ENCODE data around the gene TCOF1. TPM values are rescaled to one million over a fixed set of nuclear protein-coding genes. Genes with fewer than 3 reads are reported as not detected.

Gene TCOF1
- total RNA-seq, 2 experiments from 2014 or later: 79.0 to 81.3 TPM

DNA sequence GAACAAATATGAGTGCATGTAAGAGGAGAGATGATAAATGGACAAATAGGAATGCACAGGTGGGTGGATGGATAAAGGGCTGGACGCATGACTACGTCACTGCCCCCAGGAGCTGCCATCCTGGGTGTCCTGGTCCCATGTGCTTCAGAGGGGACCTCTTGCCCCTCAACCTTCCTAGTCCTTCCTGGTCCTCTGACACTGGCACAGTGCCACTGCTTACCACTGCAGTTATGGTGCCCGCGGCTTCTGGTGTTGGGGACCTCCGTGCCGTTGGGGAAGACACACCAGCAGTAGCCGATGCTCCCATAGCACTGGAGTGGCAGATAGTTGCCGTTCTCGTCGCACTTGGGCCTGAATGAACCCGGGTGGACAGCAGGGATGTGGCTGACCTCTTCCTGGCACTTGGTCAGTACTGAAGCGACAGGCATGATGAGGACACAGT is 45.4 kb downstream of the TCOF1 start:
- ChIA-PET POLR2A (interaction anchor here (0.9 to 1.1 kb wide), 2 partner anchors 8 to 10 kb away, joined by 3 to 4 read pairs; partner anchors contain the start of gene CD74), CTCF (interaction anchor here (0.5 to 1.1 kb wide), 2 partner anchors 241 to 298 kb away, joined by 3 read pairs; no protein-coding TSS in a partner anchor)
- Mint-ChIP-seq H3K36me3 (ENCODE audit: low read depth) (peaks cover 53% of the 10 kb centered on the region), H3K4me1 (ENCODE audit: low read depth) (no peaks in the 10 kb centered on the region), H3K27ac (no peak overlapping the region), H3K4me3 (no peak overlapping the region), H3K9me3 (ENCODE audit: insufficient read depth) (no peaks in the 10 kb centered on the region), H3K27me3 (ENCODE audit: low read depth) (no peaks in the 10 kb centered on the region)
- DNase-seq: no peak
- ATAC-seq: no peak

DNA sequence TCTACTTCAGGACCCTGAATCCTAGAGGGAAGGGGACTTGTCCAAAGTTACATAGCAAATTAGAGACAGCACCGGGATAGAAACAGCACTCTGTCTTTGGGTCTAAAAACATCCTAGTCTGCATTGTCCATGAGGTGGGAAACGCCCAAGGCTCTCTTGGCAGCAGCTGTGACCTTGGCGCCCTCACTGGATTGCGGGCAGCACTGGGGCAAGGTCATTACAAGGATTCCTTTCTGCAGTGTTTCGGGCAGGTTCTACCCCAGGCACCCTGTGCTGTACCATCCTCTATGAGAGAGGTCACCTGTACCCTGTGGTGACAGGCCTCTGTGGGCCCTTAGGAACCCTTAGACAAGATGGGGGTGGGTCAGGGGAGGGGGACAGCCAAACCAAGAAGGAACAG is 46.6 kb downstream of the TCOF1 start:
- DNase-seq: no peak
- Mint-ChIP-seq H3K9me3 (ENCODE audit: insufficient read depth) (no peaks in the 10 kb centered on the region), H3K4me3 (no peak overlapping the region), H3K27me3 (ENCODE audit: low read depth) (no peaks in the 10 kb centered on the region), H3K36me3 (ENCODE audit: low read depth) (peaks cover 49% of the 10 kb centered on the region), H3K4me1 (ENCODE audit: low read depth) (peaks cover 10% of the 10 kb centered on the region), H3K27ac (no peak overlapping the region)
- ChIA-PET CTCF (no interaction called here), POLR2A (interaction anchor here (0.9 kb wide), 1 partner anchor 9 kb away, joined by 4 read pairs; no protein-coding TSS in a partner anchor)
- no peak for ATAC-seq

DNA sequence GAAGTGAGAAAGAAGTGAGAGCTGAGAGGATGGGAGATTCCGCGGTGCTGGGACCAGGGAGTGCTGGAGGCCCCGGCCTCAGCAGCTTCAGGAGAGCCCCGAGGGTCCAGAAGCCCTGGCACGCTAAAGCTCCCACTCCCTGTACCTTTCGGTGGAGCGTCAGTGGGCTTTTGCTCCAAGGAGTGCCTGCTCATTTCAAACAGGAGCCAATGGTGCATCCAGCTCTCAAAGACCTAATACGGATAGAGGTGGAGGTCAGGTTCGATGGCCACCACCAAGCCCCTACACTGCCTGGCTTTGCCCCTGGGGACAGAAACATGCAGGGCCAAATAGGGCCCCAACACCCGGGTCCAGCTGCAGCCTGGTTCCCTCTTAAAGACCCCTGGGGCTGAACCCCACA is 47.0 kb downstream of the TCOF1 start:
- peaks cover 10% of the 10 kb centered on the region for H3K4me1 Mint-ChIP-seq (ENCODE audit: low read depth)
- no peaks in the 10 kb centered on the region for H3K27me3 Mint-ChIP-seq (ENCODE audit: low read depth)
- H3K4me3 Mint-ChIP-seq: no peak overlapping the region
- H3K27ac Mint-ChIP-seq: no peak overlapping the region
- DNase-seq (no peak), ATAC-seq (no peak)
- peaks cover 48% of the 10 kb centered on the region for H3K36me3 Mint-ChIP-seq (ENCODE audit: low read depth)
- ChIA-PET POLR2A (interaction anchor here (1.0 to 1.2 kb wide), 2 partner anchors 8 to 18 kb away, joined by 4 to 6 read pairs; no protein-coding TSS in a partner anchor), CTCF (no interaction called here)
- no peaks in the 10 kb centered on the region for H3K9me3 Mint-ChIP-seq (ENCODE audit: insufficient read depth)

DNA sequence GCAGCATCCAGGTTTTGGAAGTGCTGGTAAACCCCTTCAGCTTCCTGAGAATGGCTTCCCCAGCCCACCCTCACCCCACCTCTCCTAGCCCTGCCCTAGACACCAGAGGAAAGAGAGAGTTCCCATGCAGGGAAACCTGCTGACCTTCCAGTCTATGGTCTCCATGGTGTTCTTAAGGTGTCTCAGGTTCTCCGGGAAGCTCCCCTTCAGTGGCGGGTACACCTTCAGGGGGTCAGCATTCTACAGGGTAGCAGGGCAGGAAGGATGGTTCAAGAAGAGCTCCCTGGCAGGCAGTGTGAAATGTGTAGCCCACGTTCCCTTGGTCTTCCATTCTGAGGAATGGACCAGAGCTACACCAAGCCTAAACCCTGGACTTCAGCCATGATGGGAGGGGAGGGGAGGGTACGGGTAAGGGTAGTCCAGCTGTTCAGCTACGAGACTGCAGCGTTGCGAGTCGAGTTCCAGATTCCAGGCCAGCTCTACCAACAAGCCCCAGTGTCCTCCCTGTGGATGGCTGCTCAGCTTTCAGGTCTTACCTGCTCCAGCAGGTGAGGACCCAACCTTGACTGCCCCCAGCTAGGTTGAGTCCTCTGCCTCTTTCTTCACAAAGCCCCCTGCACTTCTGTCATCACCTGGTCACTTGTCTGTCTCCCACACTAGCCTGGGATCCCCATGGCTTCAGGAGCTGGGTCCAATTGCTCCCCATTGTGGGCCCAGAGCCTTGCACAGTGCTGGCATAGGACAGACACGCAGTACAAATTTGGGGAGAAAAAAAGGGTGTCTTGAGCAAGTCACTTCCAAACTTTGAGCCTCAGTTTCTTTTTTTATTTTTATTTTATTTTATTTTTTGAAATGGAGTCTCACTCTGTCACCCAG is 47.7 kb downstream of the TCOF1 start:
- no peak overlapping the region for H3K27ac Mint-ChIP-seq
- H3K27me3 Mint-ChIP-seq (ENCODE audit: low read depth): no peaks in the 10 kb centered on the region
- ChIA-PET POLR2A (interaction anchor here (0.8 to 1.3 kb wide), 4 partner anchors 9 to 18 kb away, joined by 4 to 6 read pairs (median 4); no protein-coding TSS in a partner anchor), CTCF (interaction anchor here (1.4 kb wide), 1 partner anchor 31 kb away, joined by 4 read pairs; no protein-coding TSS in a partner anchor)
- H3K4me1 Mint-ChIP-seq (ENCODE audit: low read depth): peaks cover 17% of the 10 kb centered on the region
- H3K36me3 Mint-ChIP-seq (ENCODE audit: low read depth): peaks cover 48% of the 10 kb centered on the region
- ATAC-seq (no peak), DNase-seq (no peak)
- H3K4me3 Mint-ChIP-seq: no peak overlapping the region
- H3K9me3 Mint-ChIP-seq (ENCODE audit: insufficient read depth): no peaks in the 10 kb centered on the region

DNA sequence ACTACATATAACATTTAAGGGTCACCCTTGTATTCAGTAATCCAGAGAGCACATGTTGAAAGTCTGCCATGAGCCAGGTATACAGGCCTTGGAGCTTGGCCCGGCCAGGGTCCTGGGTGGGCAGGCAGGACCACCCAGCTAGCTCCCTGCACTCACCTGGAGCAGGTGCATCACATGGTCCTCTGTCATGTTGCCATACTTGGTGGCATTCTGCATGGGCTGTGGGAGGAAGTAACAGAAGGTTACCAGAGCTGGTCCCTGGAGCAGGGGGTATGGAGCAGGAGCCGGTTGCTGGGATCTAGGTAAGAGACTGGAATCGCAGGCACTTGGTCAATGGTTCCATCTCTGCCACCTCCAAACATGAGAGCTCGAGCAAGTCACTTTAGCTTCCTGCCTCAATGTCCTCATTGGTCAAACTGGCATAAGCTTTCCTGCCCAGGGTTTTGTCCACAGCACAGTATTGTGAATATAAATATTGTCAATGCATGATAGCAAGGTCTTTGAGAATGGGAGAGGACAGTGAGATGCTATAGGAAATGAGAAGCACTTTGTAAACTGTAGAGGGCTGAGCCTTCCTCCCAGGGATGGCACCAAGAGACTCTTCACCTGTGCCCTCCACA is 48.7 kb downstream of the TCOF1 start:
- H3K4me1 Mint-ChIP-seq (ENCODE audit: low read depth): peaks cover 27% of the 10 kb centered on the region
- H3K27ac Mint-ChIP-seq: no peak overlapping the region
- no peaks in the 10 kb centered on the region for H3K27me3 Mint-ChIP-seq (ENCODE audit: low read depth)
- H3K4me3 Mint-ChIP-seq: no peak overlapping the region
- CTCF ChIA-PET: interaction anchor here (1.4 kb wide), 1 partner anchor 30 kb away, joined by 4 read pairs; no protein-coding TSS in a partner anchor
- H3K36me3 Mint-ChIP-seq (ENCODE audit: low read depth): peaks cover 47% of the 10 kb centered on the region
- POLR2A ChIA-PET: interaction anchor here (0.8 to 1.3 kb wide), 3 partner anchors 9 to 19 kb away, joined by 4 read pairs; no protein-coding TSS in a partner anchor
- H3K9me3 Mint-ChIP-seq (ENCODE audit: insufficient read depth): no peaks in the 10 kb centered on the region
- DNase-seq (no peak), ATAC-seq (no peak)

DNA sequence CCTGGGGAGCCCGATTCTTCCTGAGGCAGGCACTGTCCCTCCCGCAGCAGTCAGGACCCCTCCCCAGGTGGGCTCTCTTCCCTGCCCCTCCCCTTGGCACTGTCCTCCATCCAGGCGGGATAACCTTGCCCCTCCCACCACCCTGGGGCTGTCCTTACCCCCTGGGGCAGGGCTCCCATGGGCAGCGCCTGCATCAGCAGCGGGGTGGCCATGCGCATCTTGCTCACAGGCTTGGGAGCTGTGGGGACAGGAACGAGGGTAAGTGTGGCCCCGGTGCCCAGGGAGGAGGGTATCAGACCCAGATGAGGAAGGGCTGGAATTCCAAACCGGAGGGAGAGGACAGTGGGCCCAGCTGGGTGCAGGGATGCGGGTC is 49.2 kb downstream of the TCOF1 start:
- ChIA-PET CTCF (no interaction called here), POLR2A (no interaction called here)
- H3K4me3 Mint-ChIP-seq: no peak overlapping the region
- ATAC-seq (no peak), DNase-seq (no peak)
- H3K36me3 Mint-ChIP-seq (ENCODE audit: low read depth): peaks cover 44% of the 10 kb centered on the region
- no peaks in the 10 kb centered on the region for H3K27me3 Mint-ChIP-seq (ENCODE audit: low read depth)
- H3K4me1 Mint-ChIP-seq (ENCODE audit: low read depth): peaks cover 29% of the 10 kb centered on the region
- peak overlapping the region; percentile 34 for H3K27ac Mint-ChIP-seq
- H3K9me3 Mint-ChIP-seq (ENCODE audit: insufficient read depth): no peaks in the 10 kb centered on the region

DNA sequence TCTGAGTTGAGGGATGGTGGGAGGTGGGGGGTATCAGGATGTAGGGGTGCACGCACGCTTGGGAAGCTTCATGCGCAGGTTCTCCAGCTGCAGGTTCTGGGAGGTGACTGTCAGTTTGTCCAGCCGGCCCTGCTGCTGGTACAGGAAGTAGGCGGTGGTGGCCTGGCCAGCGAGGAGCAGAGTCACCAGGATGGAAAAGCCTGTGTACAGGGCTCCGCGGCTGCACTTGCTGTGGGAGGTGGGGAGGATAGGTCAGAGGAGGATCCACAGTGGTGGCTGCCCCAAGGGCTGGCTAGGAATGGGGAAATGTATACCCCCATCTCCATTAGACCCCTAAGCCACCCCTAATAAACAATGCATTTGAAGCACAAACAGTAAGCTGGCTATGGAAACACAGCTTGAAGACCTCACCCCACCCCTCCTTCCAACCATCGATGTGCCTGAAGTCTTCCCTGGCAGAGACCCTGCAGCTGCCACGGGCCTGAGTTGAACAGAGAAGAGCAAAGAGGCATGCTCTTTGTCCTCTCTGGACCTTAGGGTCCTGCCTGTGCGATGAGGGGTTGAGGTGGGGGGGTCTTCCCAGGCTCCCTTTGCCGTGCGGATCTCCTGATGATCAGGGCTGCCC is 49.7 kb downstream of the TCOF1 start:
- no peak for ATAC-seq
- Mint-ChIP-seq H3K9me3 (ENCODE audit: insufficient read depth) (no peaks in the 10 kb centered on the region), H3K27me3 (ENCODE audit: low read depth) (no peaks in the 10 kb centered on the region), H3K4me3 (no peak overlapping the region), H3K27ac (peak overlapping the region; percentile 34), H3K36me3 (ENCODE audit: low read depth) (peaks cover 44% of the 10 kb centered on the region), H3K4me1 (ENCODE audit: low read depth) (peaks cover 29% of the 10 kb centered on the region)
- POLR2A ChIA-PET: no interaction called here
- CTCF ChIA-PET: no interaction called here
- no peak for DNase-seq

DNA sequence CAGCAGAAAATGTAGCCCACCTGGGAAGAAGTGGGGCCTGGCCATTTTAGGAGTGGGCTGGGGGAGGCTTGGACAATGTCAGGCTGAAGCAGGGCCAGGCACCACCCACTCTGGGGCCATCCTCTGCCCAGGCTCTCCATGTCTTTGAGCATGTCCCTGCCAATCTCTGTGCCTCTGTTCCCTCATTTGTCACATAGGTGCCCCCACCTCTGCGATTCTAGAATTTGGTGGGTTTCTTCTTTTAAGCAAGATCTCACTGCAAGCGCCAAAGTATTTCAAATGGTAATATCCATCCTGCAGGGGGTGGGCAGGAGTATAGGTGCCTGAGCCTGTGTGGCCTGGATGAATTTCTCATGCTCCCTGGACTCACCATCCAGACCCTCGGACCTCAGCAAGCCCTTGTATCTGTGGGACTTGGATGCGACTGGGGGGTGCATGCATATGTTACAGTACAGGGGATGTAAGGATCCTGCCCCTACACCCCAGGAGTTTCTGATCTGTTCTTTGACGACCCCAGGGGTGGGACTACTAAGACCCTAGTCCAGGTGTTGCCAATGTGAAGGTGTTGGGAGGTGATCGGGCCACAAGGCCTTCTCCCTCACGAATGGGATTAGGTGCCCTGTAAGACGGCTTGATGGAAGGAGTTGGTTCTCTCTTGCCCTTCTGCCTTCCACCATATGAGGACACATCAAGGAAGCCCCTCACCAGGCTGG is 50.9 kb downstream of the TCOF1 start:
- Mint-ChIP-seq H3K9me3 (ENCODE audit: insufficient read depth) (no peaks in the 10 kb centered on the region), H3K4me3 (no peak overlapping the region), H3K27me3 (ENCODE audit: low read depth) (no peaks in the 10 kb centered on the region), H3K27ac (peak overlapping the region; percentile 61), H3K4me1 (ENCODE audit: low read depth) (peaks cover 40% of the 10 kb centered on the region), H3K36me3 (ENCODE audit: low read depth) (peaks cover 36% of the 10 kb centered on the region)
- ATAC-seq (no peak), DNase-seq (no peak)
- POLR2A ChIA-PET: interaction anchor here (5.4 kb wide), 1 partner anchor 11 kb away, joined by 70 read pairs; no protein-coding TSS in a partner anchor
- CTCF ChIA-PET: interaction anchor here (3.3 kb wide), 1 partner anchor 27 kb away, joined by 25 read pairs; no protein-coding TSS in a partner anchor

DNA sequence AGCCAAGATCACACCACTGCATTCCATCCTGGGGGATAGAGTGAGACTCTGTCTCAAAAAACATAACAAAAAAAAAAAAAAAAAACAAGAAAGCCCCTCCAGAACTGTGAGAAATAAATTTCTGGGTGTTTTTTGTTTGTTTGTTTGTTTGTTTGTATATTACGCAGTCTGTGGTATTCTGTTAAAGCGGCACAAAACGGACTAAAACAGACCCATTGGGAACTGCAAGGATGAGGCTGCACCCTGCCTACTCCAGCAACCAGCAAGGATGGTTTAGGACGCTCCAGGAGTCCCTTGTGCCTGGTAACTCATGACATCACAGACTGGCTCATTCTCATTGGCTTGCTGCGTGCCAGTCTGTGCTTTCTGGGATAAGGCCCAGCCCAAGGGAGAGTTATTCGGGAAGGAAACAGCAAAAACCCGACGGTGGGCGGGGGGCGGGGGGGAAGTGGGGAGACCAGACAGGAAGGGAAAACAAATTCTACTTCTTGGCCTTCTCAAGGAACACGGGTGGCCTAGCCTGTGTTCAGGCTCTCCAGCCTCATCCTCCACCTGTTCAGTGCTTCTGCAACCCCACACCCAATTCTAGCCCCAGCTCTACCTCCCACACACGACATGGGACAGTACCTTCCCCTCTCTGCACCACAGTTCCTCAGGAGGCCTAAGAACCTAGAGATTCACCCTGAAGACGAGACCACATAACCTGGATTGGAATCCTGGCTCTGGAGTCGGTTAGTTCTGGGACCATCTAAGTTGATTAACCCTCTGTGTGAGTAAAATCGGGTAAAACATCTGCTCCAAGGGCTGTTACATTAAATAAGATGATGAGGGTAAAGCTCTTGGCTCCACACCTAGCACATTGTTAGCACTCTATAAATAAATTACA is 52.4 kb downstream of the TCOF1 start:
- H3K9me3 Mint-ChIP-seq (ENCODE audit: insufficient read depth): no peaks in the 10 kb centered on the region
- peaks cover 31% of the 10 kb centered on the region for H3K36me3 Mint-ChIP-seq (ENCODE audit: low read depth)
- ATAC-seq (no peak), DNase-seq (peak; percentile 65)
- CTCF ChIA-PET: interaction anchor here (0.8 to 4.9 kb wide), 6 partner anchors 9 to 59 kb away, joined by 3 to 34 read pairs (median 6); no protein-coding TSS in a partner anchor
- POLR2A ChIA-PET: interaction anchor here (0.7 to 5.4 kb wide), 7 partner anchors 10 to 405 kb away, joined by 3 to 70 read pairs (median 6); partner anchors contain the start of gene RPS14
- peak overlapping the region; percentile 100 for H3K27ac Mint-ChIP-seq
- peaks cover 45% of the 10 kb centered on the region for H3K4me1 Mint-ChIP-seq (ENCODE audit: low read depth)
- H3K27me3 Mint-ChIP-seq (ENCODE audit: low read depth): no peaks in the 10 kb centered on the region
- peak overlapping the region; percentile 98 for H3K4me3 Mint-ChIP-seq

DNA sequence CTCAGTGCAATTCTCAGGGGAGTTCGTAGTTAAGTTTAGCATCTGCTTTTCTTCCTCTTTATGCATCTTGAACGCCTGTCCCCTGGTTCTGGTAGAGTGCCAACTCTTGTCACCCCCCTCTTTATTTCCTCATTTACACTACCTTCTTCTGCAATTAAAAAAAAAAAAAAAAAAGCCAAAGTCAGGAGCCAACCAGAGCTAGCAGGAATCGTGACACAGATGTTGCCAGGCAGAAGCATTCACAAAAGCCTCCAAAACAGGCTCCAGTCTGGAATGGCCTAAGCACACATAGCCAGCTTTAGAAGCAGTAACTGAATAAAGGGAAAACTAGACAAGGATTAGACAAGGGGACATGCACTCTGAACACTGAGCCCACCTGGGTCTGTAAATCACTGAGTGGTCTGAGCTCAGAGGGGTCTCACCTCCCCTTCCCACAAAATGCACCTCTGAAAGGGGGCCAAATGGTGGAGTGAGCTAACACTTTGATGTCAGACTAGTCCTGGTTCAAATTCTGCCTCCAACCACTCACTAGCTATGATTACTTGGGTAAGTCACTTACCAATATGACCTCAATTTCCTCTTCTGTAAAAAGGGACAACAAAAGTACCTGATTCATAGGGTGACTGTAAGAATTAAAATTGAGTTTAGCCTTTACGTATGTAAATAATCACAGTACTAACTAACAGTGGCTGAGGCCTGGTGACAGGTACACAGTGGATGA is 53.2 kb downstream of the TCOF1 start:
- POLR2A ChIA-PET: interaction anchor here (0.7 to 5.4 kb wide), 10 partner anchors 9 to 798 kb away, joined by 3 to 70 read pairs (median 5); partner anchors contain the start of gene RPS14
- Mint-ChIP-seq H3K36me3 (ENCODE audit: low read depth) (peaks cover 28% of the 10 kb centered on the region), H3K4me3 (peak overlapping the region; percentile 98), H3K4me1 (ENCODE audit: low read depth) (peaks cover 45% of the 10 kb centered on the region), H3K27ac (peak overlapping the region; percentile 100), H3K27me3 (ENCODE audit: low read depth) (no peaks in the 10 kb centered on the region), H3K9me3 (ENCODE audit: insufficient read depth) (no peaks in the 10 kb centered on the region)
- ATAC-seq (peak; percentile 15), DNase-seq (peak; percentile 69)
- CTCF ChIA-PET: interaction anchor here (0.8 to 4.9 kb wide), 10 partner anchors 9 to 290 kb away, joined by 3 to 34 read pairs (median 6); partner anchors contain the start of gene RBM22
